Heart left ventricle (tissue), 13 donors: ENCODE data around the gene ANKRD44.

Source experiments
- POLR2A ChIP-seq, 2 donors: fragments of 450-650 bp; IDR thresholded peaks; one replicate each; pipeline ENCODE4 v1.6.1; 2017; ENCODE audit warnings: antibody characterized with exemption in 2 of 2, mild to moderate bottlenecking in 2 of 2, moderate library complexity in 2 of 2
- TF ChIP-seq, protein P1 (sequence below), 12 donors: fragments of 200-600 bp; sonication (generic) in 4 of 12; IDR thresholded peaks; one replicate each; pipeline versions ENCODE4 v1.5.0 to v1.8.0; 2018 to 2022; ENCODE audit warnings: antibody characterized with exemption in 12 of 12, mild to moderate bottlenecking in 5 of 12
- donor health status: ischemic (EF 13 %, LVEDD 7.1; RV severe dilation, severe dysfunction).
- donor health status: DM: no; HTN: yes; CAD: no.
- donor health status: DM: no; HTN: no; CAD: no.
- donor health status: ischemic (EF 25% LVEDD 6.9; RV normal size, moderate dysfunction).
- donor health status: ischemic (EF 25% LVEDD 5.7; RV mildly dilated, moderate dysfunction).
- donor health status: ischemic (EF 35%, LVEDD 5.7; RV mildly dilated, moderate dysfunction).
- donor health status: nonischemic (EF 11% LVEDD 7.7; RV severe dilation, severe dysfunction).
- donor health status: DM: yes; HTN: yes; CAD: no.
- donor health status: PGD.
- donor health status: ischemic (EF 29% LVEDD 5.4; RV normal size, mild dysfunction).
- donor health status: nonischemic (EF 23%, LVEDD 6.1; RV moderate dilation, normal function).

DNA sequence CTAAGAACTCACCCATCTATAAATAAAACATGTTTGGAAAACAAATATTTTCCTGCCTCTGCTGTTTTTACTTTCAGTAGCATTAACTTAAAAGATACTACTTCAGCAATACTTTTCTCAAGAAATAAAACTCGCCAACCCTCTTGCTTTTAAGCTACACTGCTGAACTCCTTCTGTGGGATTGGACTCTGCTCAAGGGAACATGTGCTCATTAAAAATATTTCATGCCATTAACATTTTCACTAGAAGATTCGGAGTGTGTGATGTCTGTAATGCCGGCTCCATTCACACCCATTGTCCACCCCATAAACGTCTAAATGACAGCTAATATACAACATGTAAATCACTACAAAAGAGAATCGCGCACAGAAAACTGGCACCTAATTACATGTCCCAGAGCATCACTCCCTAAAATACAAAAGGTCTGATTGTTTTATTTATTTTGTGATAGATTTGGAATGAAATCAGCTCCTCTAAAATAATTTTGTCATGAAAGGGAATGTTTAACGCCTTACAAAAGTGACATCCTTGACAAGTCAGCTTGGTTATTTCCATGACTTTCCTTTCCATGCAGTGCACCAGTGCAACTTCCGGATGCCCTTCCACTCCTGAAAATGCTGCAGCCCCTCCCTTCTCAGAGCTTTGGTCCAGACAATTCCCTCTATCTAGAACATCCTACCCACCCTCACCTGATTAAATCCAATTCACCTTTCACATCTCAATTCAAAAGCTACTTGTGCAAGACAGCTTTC is 73.1 kb downstream of the ANKRD44 start:
- TF ChIP-seq, protein P1, sequence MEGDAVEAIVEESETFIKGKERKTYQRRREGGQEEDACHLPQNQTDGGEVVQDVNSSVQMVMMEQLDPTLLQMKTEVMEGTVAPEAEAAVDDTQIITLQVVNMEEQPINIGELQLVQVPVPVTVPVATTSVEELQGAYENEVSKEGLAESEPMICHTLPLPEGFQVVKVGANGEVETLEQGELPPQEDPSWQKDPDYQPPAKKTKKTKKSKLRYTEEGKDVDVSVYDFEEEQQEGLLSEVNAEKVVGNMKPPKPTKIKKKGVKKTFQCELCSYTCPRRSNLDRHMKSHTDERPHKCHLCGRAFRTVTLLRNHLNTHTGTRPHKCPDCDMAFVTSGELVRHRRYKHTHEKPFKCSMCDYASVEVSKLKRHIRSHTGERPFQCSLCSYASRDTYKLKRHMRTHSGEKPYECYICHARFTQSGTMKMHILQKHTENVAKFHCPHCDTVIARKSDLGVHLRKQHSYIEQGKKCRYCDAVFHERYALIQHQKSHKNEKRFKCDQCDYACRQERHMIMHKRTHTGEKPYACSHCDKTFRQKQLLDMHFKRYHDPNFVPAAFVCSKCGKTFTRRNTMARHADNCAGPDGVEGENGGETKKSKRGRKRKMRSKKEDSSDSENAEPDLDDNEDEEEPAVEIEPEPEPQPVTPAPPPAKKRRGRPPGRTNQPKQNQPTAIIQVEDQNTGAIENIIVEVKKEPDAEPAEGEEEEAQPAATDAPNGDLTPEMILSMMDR (IDR thresholded peaks at IDR 0.05) = no peak
- TF ChIP-seq POLR2A (IDR thresholded peaks at IDR 0.05) = no peak
